C1 segment of cervical spinal cord (tissue), 14 donors: ENCODE results near the gene SPAG9.
A peak's percentile ranks its signal among the peaks of the same experiment; 100 is the strongest.

Experiments
- DNase-seq, 14 donors: peaks; one replicate each; lab custom pipeline; 2025; lab: John Stamatoyannopoulos, UW

SPAG9 gene

GRCh38 chr17:50995668-50996067, 125.0 kb downstream of the SPAG9 start:
- no peak for DNase-seq

GRCh38 chr17:50993544-50993943, 127.1 kb downstream of the SPAG9 start:
- DNase-seq, result peak in 1 of 14 donors; percentile 8

GRCh38 chr17:50989149-50989548, 131.5 kb downstream of the SPAG9 start:
- no peak for DNase-seq

GRCh38 chr17:50988427-50988826, 132.2 kb downstream of the SPAG9 start:
- no peak for DNase-seq

GRCh38 chr17:50986989-50987660, 133.5 kb downstream of the SPAG9 start:
- no peak for DNase-seq

GRCh38 chr17:50981279-50981678, 139.4 kb downstream of the SPAG9 start:
- DNase-seq, result no peak

- DNase-seq, result no peak
Observed at GRCh38 chr17:50979524-50979927, 141.1 kb downstream of the SPAG9 start.

- no peak for DNase-seq
Observed at GRCh38 chr17:50977487-50978159, 143.0 kb downstream of the SPAG9 start.

- no peak for DNase-seq
Observed at GRCh38 chr17:50976951-50977472, 143.7 kb downstream of the SPAG9 start.

- DNase-seq, result no peak
Observed at GRCh38 chr17:50973557-50974494, 146.8 kb downstream of the SPAG9 start.

- DNase-seq, result no peak
Observed at GRCh38 chr17:50972577-50972976, 148.1 kb downstream of the SPAG9 start.

- no peak for DNase-seq
Observed at GRCh38 chr17:50967795-50968194, 152.9 kb downstream of the SPAG9 start.

- DNase-seq, result no peak
Observed at GRCh38 chr17:50966163-50966666, 154.5 kb downstream of the SPAG9 start.

- DNase-seq, result no peak
Observed at GRCh38 chr17:50963139-50963538, 157.5 kb downstream of the SPAG9 start.

- DNase-seq, result peak in 1 of 14 donors; percentile 84
Observed at GRCh38 chr17:50961282-50962220, 159.1 kb downstream of the SPAG9 start.

- DNase-seq, result no peak
Observed at GRCh38 chr17:50959341-50959740, 161.3 kb downstream of the SPAG9 start.

GRCh38 chr17:50957600-50958575, 162.8 kb downstream of the SPAG9 start:
- no peak for DNase-seq

GRCh38 chr17:50956750-50957523, 163.7 kb downstream of the SPAG9 start:
- DNase-seq, result peak in 8 of 14 donors; percentile 10 to 56 (median 37)

- no peak for DNase-seq
Observed at GRCh38 chr17:50956409-50956749, 164.3 kb downstream of the SPAG9 start.
